ENCODE data around the gene YPEL3.

YPEL3 gene

GRCh38 chr16:30087181-30087898, 8.7 kb downstream of the YPEL3 start:
- no peak for TF ChIP-seq ZFX (IDR thresholded peaks at IDR 0.05)
- no peak for TF ChIP-seq CTCF (conservative IDR thresholded peaks at IDR 0.05)
- no peak overlapping the region for H3K27ac ChIP-seq

- no peak for TF ChIP-seq ZFX (IDR thresholded peaks at IDR 0.05)
- no peak for TF ChIP-seq CTCF (conservative IDR thresholded peaks at IDR 0.05)
- H3K27ac ChIP-seq = no peak overlapping the region
Observed at GRCh38 chr16:30086291-30087140, 9.5 kb downstream of the YPEL3 start.

GRCh38 chr16:30085820-30086219, 10.2 kb downstream of the YPEL3 start:
- no peak overlapping the region for H3K27ac ChIP-seq
- TF ChIP-seq ZFX (IDR thresholded peaks at IDR 0.05) (no peak), CTCF (conservative IDR thresholded peaks at IDR 0.05) (no peak)

- H3K27ac ChIP-seq = no peak overlapping the region
- TF ChIP-seq ZFX (IDR thresholded peaks at IDR 0.05) (no peak), CTCF (conservative IDR thresholded peaks at IDR 0.05) (no peak)
Observed at GRCh38 chr16:30085247-30085646, 10.8 kb downstream of the YPEL3 start.

GRCh38 chr16:30084816-30085159, 11.2 kb downstream of the YPEL3 start:
- TF ChIP-seq ZFX (IDR thresholded peaks at IDR 0.05) (no peak), CTCF (conservative IDR thresholded peaks at IDR 0.05) (no peak)
- H3K27ac ChIP-seq = no peak overlapping the region

- no peak overlapping the region for H3K27ac ChIP-seq
- no peak for TF ChIP-seq ZFX (IDR thresholded peaks at IDR 0.05)
- TF ChIP-seq CTCF (conservative IDR thresholded peaks at IDR 0.05) = no peak
Observed at GRCh38 chr16:30084096-30084815, 11.8 kb downstream of the YPEL3 start.

Data from C4-2B (cell line).